Lower lobe of right lung (tissue), 2 donors: ENCODE measurements around the gene ISLR. TPM values are rescaled to one million over a fixed set of nuclear protein-coding genes. Genes with fewer than 3 reads are reported as not detected.

Experiments
- ATAC-seq, 2 donors: fragments of 200-7000 bp; cut with Tn5 transposase; one replicate each; pipeline ENCODE4 v1.9.1; 2020 to 2022; ENCODE audit warnings: mild to moderate bottlenecking in 2 of 2, moderate library complexity in 2 of 2
- DNase-seq: peaks from one replicate; pipeline ENCODE4 v3.0.0-alpha.2; 2020
- H3K27ac ChIP-seq: fragments of 200-600 bp; one replicate; pipeline ENCODE4 v1.8.0; 2022
- H3K27me3 ChIP-seq: fragments of 200-600 bp; one replicate; pipeline ENCODE4 v1.8.0; 2022; ENCODE audit warnings: low read depth
- H3K36me3 ChIP-seq: fragments of 200-600 bp; one replicate; pipeline ENCODE4 v1.8.0; 2022; ENCODE audit warnings: mild to moderate bottlenecking
- H3K4me1 ChIP-seq: fragments of 200-600 bp; one replicate; pipeline ENCODE4 v1.8.0; 2022
- H3K4me3 ChIP-seq: fragments of 200-600 bp; one replicate; pipeline ENCODE4 v1.8.0; 2022; ENCODE audit warnings: mild to moderate bottlenecking
- H3K9me3 ChIP-seq: fragments of 200-600 bp; one replicate; pipeline ENCODE4 v1.8.0; 2022
- CTCF ChIP-seq: fragments of 200-600 bp; IDR thresholded peaks from one replicate; pipeline ENCODE4 v1.8.0; 2022; ENCODE audit warnings: antibody characterized with exemption, mild to moderate bottlenecking
- intact Hi-C: fragments of 100-400 bp; cut with DNase I; formaldehyde crosslinking; loops from one replicate; pipeline ENCODE4 v1.11.0; 2022
- total RNA-seq: library from RNA; stranded (reverse); fragmentation: NEBNext Ultra II Directional; extraction: Animal tissue kit (Norgen Biotek cat#: 25700); gene quantifications from one replicate; pipeline ENCODE4 v1.2.1, GENCODE V29; 2021
- donor health status: DM: no; HTN: yes; CAD: no; lungs with severe emphysema.

ISLR gene
- total RNA-seq, 1 donor from 2014 or later = 24.0 TPM

- no peaks in the 10 kb centered on the region for H3K27me3 ChIP-seq
- DNase-seq (peak; percentile 72), ATAC-seq (peak; percentile 13 to 30)
- H3K9me3 ChIP-seq = no peaks in the 10 kb centered on the region
- intact Hi-C loops = no loop called here
- no peak for TF ChIP-seq CTCF
- peaks cover 18% of the 10 kb centered on the region for H3K4me1 ChIP-seq
- H3K4me3 ChIP-seq = no peak overlapping the region
- no peaks in the 10 kb centered on the region for H3K36me3 ChIP-seq
- H3K27ac ChIP-seq = no peak overlapping the region
Observed at GRCh38 chr15:74196175-74196574, 22.7 kb downstream of the ISLR start.

- no peaks in the 10 kb centered on the region for H3K27me3 ChIP-seq
- no peak overlapping the region for H3K4me3 ChIP-seq
- H3K9me3 ChIP-seq = no peaks in the 10 kb centered on the region
- ATAC-seq = no peak
- H3K36me3 ChIP-seq = no peaks in the 10 kb centered on the region
- no peak for DNase-seq
- TF ChIP-seq CTCF = no peak
- peaks cover 18% of the 10 kb centered on the region for H3K4me1 ChIP-seq
- intact Hi-C loops = no loop called here
- H3K27ac ChIP-seq = no peak overlapping the region
Observed at GRCh38 chr15:74197176-74197965, 23.9 kb downstream of the ISLR start.

DNA sequence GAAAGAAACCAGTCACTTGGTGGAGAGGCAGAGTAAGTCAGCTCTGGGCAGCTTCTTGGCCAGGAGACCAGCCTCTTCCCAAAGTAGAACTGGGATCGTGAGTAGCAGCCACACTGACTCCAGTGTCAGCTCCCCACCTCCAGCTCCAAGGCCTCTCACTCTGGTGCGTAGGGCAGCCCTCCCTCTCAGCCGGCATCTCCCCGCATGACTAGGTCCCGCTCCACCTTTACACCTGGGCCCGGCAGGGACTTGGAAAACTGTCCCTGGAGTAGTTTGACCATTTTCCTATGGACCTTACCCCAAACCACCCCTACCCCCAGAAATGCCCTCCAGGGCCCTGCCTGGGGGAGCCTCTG lies 25.8 kb downstream of the ISLR start:
- no peaks in the 10 kb centered on the region for H3K27me3 ChIP-seq
- H3K4me3 ChIP-seq = no peak overlapping the region
- no peak for ATAC-seq
- H3K27ac ChIP-seq = no peak overlapping the region
- no peaks in the 10 kb centered on the region for H3K36me3 ChIP-seq
- intact Hi-C loops = no loop called here
- TF ChIP-seq CTCF = no peak
- DNase-seq = no peak
- no peaks in the 10 kb centered on the region for H3K9me3 ChIP-seq
- peaks cover 18% of the 10 kb centered on the region for H3K4me1 ChIP-seq

GRCh38 chr15:74200412-74200815 lies 26.9 kb downstream of the ISLR start:
- intact Hi-C loops = no loop called here
- no peaks in the 10 kb centered on the region for H3K36me3 ChIP-seq
- TF ChIP-seq CTCF = no peak
- H3K27ac ChIP-seq = no peak overlapping the region
- no peaks in the 10 kb centered on the region for H3K9me3 ChIP-seq
- peaks cover 16% of the 10 kb centered on the region for H3K4me1 ChIP-seq
- no peak overlapping the region for H3K4me3 ChIP-seq
- no peak for ATAC-seq
- DNase-seq = no peak
- no peaks in the 10 kb centered on the region for H3K27me3 ChIP-seq

DNA sequence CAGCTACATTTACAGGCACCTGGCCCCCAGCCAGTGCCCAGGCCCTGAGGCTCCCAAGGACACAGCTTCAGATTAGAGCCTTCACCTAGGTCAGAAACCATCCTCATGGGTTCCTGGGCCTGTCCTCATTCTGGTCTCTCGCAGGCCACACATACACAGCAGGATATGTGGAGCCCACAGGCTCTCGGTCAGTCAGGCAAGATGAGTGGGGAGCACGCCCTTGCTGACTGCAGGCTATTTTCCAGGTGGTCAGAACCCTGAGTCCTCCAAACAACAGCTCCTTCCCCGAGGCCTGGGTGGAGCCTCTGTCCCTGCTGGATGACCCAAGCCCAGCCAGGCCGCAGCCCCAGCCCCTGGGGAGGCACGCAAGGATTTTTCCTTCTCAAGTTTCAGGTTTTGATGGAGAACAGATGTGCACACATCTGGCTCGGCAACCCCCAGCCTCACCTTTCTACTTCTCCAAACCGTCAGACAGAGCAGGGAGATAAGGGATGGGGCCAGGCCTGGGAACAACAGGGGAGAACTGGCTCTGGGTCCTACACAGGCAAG lies 27.4 kb downstream of the ISLR start:
- no peak overlapping the region for H3K4me3 ChIP-seq
- TF ChIP-seq CTCF = no peak
- intact Hi-C loops = no loop called here

More for the DNA sequence above, 27.4 kb downstream of the ISLR start:
- no peak for ATAC-seq
- no peak for DNase-seq
- Histone ChIP-seq H3K27ac (no peak overlapping the region), H3K4me1 (peaks cover 11% of the 10 kb centered on the region), H3K9me3 (no peaks in the 10 kb centered on the region), H3K27me3 (no peaks in the 10 kb centered on the region), H3K36me3 (no peaks in the 10 kb centered on the region)
